Measurements from ENCODE around the gene CLDND2. TPM values are rescaled to one million over a fixed set of nuclear protein-coding genes. Genes with fewer than 3 reads are reported as not detected.
A peak's percentile ranks its signal among the peaks of the same experiment; 100 is the strongest.

Gene CLDND2
- total RNA-seq, 1 donor from 2014 or later: not detected

DNA sequence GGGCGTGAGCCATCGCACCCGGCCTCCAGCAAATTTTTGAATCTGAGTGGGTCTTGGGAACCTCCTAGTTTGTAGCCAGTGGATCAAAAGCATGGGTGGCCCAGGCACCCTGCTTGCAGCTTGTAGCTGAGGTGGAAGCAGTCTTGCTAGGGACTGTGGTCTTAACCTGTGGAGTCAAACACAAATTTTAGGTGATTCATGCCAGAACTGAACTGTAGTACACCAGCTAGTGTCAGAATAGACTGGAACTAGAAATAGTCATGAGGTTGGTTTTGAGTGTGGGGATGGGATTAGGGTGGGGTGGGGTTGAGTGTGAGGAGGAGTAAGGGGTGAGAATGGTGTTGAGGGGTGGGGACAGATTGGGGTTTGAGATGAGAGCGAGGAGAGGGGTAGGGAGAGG lies 13.2 kb upstream of the CLDND2 start:
- DNase-seq: no peak

DNA sequence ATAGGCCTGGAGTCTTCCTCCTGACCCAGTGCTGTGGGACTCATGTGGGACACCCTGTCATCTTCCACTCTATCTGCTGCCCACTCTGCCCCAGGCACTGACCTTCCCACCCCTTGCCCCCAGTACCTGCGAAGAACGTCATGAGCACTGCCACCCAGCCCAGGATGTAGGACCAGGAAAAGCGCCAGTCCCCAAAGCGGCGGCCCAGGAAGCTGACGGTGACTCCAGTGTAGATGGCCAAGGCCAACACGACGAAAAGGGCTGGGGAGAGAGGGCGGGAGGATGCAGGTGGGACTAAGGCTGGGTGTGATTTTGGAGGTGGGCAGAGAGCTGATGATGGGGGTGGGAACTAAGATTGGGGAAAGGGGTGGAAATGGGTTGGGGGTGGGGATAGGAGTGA lies 11.6 kb upstream of the CLDND2 start:
- DNase-seq: no peak

DNA sequence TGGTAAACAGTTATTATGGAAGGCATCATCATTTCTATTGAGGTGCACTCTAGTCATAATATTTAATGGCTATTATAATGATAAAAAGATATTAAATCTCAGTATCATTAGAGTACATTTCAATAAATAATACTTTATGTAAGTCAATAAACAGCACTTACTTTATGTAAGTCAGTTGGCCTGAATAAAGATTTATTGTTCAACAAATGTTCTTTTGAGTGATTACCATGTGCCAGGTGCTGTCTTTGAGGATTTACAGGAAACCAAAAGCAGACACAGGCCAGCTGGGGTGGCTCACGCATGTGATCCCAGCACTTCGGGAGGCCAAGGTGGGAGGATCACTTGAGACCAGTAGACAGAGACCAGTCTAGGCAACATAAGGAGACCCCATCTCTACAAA lies 8.6 kb upstream of the CLDND2 start:
- no peak for DNase-seq

GRCh38 chr19:51375504-51376221 lies 6.9 kb upstream of the CLDND2 start:
- DNase-seq: no peak

DNA sequence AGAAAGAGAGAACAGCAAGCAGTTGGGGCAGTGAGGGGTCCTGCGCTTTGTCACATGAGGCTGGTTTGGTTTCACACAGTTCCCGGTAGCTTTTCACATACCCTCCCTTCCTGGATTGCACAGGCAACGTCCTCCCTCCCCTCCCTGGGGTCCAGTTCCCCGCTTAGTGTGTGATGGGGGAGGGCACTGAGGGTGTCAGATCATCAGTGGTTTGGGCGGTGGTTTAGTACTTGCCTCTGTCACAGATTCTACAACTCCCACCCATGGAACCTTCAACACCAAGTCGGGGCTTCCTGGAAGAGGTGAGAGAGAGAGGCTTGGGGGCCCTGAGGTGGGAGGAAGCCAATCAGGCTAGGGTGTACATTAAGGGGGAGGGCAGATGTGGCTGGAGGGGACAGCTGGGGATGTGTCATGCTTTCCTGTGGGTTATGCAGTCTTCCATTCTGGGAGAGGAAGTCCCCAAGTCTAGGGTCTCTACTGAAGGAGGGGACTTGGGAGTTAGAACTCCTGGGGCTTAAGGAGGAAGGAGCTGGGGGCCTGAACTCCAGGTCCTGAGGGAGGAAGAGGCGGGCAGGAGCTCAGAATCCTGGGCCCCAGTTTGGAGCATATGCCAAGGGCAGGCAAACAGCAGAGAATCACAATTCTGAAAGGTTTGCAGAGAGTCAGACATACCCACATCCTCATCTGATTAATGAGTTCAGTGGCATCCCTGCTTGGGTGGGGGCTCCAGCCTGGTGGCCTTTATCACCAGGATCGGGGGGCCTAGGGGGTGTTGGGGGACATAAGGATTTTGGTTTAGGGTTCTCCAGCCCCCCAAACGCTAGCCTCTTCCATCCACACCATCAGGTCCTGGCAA lies 4.1 kb upstream of the CLDND2 start, which contains the start of gene NKG7:
NKG7 (minus strand) TSS at position 6 of the 856 bp plus-strand sequence. CDS start 119 bp downstream, outside the sequence.
- no peak for DNase-seq

- no peak for DNase-seq
Observed at GRCh38 chr19:51372021-51372648, 3.3 kb upstream of the CLDND2 start.

- DNase-seq: no peak
Observed at GRCh38 chr19:51371186-51371690, 2.4 kb upstream of the CLDND2 start.

DNA sequence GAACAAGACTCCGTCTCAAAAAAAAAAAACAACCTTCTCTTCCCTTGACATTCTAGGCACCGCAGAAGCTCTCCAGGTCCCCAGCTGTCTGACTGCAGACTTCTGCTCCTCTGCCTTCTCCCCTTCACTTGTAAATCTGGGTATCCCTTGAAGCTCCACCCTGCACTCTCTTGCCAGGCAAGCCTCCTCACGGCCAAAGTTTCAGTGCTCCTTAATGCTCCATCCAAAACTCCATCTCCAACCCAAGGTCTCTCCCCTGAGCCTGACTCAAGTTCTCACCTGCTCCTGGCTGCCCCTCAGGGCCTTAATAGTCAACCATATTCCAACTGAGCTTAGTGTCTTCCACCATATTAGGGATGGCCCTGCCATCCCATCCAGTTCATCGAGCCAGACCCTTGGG lies 1.4 kb upstream of the CLDND2 start:
- no peak for DNase-seq

GRCh38 chr19:51367565-51368365 lies 1.0 kb downstream of the CLDND2 start:
- DNase-seq: peak; percentile 99

- no peak for DNase-seq
Observed at GRCh38 chr19:51367255-51367564, 1.6 kb downstream of the CLDND2 start.

GRCh38 chr19:51366389-51367254 lies 2.2 kb downstream of the CLDND2 start:
- peak; percentile 99 for DNase-seq

- no peak for DNase-seq
Observed at GRCh38 chr19:51365965-51366388, 2.8 kb downstream of the CLDND2 start, which contains the start of gene ETFB. ETFB (minus strand) TSS chr19:51366388; CDS start chr19:51366326, 62 bp downstream.

DNA sequence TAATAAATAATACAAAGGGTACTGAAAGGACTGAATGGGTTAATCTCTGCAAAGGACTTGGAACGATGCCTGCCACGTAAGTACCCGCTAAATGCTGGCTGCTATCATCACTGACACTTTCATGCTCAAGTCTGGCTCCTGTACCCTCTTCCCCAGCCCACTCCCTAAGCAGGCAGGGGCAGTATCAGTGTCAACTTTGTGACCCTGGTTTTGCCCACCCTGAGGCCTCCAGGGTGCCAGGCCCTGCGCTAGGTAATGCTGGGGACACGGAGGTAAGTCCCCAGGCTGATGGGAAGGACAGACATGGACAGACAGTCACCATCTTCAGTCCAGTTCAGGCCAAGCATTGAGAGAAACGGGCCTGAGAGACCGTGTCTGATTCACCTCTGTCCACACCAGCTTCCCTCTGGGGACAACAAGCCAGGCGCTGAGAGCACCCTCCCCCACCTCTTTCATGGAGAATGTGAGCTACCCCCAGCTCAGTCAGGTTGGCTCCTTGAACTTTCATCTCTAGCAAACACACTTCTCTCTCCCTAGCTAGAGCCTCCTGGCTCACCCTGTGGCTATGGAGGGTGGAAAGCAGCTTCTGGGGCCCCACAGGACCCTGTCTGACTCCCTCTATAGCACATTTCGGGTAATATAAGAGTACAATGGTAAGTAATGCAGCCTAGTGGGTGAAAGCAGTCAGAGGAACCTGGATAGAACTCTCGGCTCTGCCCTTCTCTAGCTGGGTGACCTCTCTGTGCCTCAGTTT lies 3.4 kb downstream of the CLDND2 start:
- peak; percentile 41 for DNase-seq

DNA sequence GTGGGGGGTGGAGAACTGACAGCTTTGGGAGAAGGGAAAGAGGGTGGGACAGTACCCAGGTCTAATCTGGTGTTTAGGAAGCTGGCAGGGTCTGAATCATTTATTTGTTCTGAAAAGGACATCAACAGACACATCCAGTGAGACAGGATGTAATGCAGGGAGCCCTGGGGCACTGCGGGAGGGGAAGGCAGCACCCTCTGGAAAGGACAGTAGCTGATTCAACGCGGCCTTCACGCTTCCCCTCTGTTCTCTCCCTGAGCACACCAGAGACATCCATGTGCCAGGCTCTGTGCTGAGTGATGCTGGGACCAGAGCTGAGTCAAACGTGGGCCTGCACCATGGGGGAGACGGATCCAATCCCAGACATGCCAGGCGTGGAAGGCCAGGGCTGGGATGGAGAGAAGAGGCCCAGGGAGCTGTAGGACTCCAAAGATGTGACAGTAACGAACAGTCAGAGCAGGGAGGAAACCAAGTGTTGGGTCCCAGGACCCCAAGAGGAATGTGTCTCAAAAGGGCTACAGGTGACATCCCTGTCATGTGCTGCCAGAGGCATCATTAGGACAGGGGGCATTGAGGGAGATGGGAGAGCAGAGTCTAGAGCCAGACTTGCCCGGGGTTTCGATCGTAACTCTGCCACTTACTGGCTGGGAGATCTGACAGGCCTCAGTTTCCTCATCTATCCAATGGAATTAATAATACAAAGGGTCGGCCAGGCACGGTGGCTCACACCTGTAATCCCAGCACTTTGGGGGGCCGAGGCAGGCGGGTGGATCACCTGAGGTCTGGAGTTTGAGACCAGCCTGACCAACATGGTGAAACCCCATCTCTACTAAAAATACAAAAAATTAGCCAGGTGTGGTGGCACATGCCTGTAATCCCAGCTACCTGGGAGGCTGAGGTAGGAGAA lies 4.3 kb downstream of the CLDND2 start:
- no peak for DNase-seq

GRCh38 chr19:51361239-51361638 lies 7.6 kb downstream of the CLDND2 start:
- DNase-seq: no peak

DNA sequence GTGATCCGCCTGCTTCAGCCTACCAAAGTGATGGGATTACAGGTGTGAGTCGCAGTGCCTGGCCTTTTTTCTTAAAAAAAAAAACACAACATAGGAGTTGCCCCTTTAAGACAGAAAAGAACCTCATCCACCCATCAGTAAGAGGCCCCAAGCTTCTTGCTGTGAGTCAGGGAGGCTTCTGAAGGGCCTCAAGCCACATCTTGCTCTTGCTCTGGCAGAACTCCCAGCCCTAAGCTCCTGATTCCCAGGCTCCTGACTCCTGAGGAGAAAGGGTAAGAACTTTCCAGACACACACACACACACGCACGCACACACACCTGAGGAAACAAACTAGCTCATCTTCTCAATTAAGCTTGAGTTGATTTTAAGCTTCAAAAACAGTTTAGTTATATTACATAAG lies 9.5 kb downstream of the CLDND2 start:
- peak; percentile 66 for DNase-seq

GRCh38 chr19:51357952-51358351 lies 10.9 kb downstream of the CLDND2 start:
- DNase-seq: no peak

GRCh38 chr19:51356159-51356801 lies 12.5 kb downstream of the CLDND2 start:
- no peak for DNase-seq
